ENCODE measurements around the gene LRMDA.

Gene LRMDA

GRCh38 chr10:75431180-75432111, at the start of gene LRMDA:
Gene LRMDA (plus strand): TSS chr10:75431624.
- no peak for DNase-seq

GRCh38 chr10:75386128-75386527, 45.3 kb upstream of the LRMDA start:
- no peak for DNase-seq

GRCh38 chr10:75388082-75388481, 43.3 kb upstream of the LRMDA start:
- no peak for DNase-seq

GRCh38 chr10:75390178-75390577, 41.2 kb upstream of the LRMDA start:
- no peak for DNase-seq

- no peak for DNase-seq
Measured at GRCh38 chr10:75392271-75392670, 39.2 kb upstream of the LRMDA start.

GRCh38 chr10:75392744-75393143, 38.7 kb upstream of the LRMDA start:
- no peak for DNase-seq

- DNase-seq: no peak
Measured at GRCh38 chr10:75394221-75394620, 37.2 kb upstream of the LRMDA start.

GRCh38 chr10:75395066-75395931, 36.1 kb upstream of the LRMDA start:
- no peak for DNase-seq

GRCh38 chr10:75395932-75396630, 35.3 kb upstream of the LRMDA start:
- DNase-seq: no peak

GRCh38 chr10:75396631-75397495, 34.6 kb upstream of the LRMDA start:
- DNase-seq: no peak

- DNase-seq: no peak
Measured at GRCh38 chr10:75397496-75398199, 33.8 kb upstream of the LRMDA start.

GRCh38 chr10:75398200-75398691, 33.2 kb upstream of the LRMDA start:
- no peak for DNase-seq

- DNase-seq: no peak
Measured at GRCh38 chr10:75398692-75399460, 32.5 kb upstream of the LRMDA start.

GRCh38 chr10:75399461-75400162, 31.8 kb upstream of the LRMDA start:
- peak; percentile 31 for DNase-seq

- no peak for DNase-seq
Measured at GRCh38 chr10:75400163-75400770, 31.2 kb upstream of the LRMDA start.

- no peak for DNase-seq
Measured at GRCh38 chr10:75400771-75401568, 30.5 kb upstream of the LRMDA start.

- peak; percentile 32 for DNase-seq
Measured at GRCh38 chr10:75401569-75402485, 29.6 kb upstream of the LRMDA start, which contains the start of gene ZNF503. Gene ZNF503 (minus strand): TSS chr10:75401764. CDS start chr10:75401419, 345 bp downstream.
